Progenitor cell of endocrine pancreas (in vitro differentiated cells): ENCODE measurements around the gene SYT2. TPM values are rescaled to one million over a fixed set of nuclear protein-coding genes. Genes with fewer than 3 reads are reported as not detected.
"Not testable (repeated sequence)": the region's sequence is repeated elsewhere in the genome, so short reads cannot be mapped to it uniquely, and the experiment has no call there.

Experiments used
- DNase-seq: peaks from one replicate; pipeline ENCODE4 v3.0.0; 2021; ENCODE audit warnings: low spot score; ENCODE audit not compliant: unreplicated experiment
- H3K27ac Mint-ChIP-seq: 2 replicates; pipeline ENCODE4 v1.8.0; 2021; ENCODE audit warnings: mild to moderate bottlenecking, moderate library complexity, mixed read lengths
- H3K27me3 Mint-ChIP-seq: 2 replicates; pipeline ENCODE4 v1.8.0; 2021; ENCODE audit warnings: mixed read lengths
- H3K36me3 Mint-ChIP-seq: 2 replicates; pipeline ENCODE4 v1.8.0; 2022; ENCODE audit warnings: mixed read lengths; ENCODE audit not compliant: insufficient read depth
- H3K4me1 Mint-ChIP-seq: 2 replicates; pipeline ENCODE4 v1.8.0; 2021; ENCODE audit warnings: low read depth, mixed read lengths
- H3K4me3 Mint-ChIP-seq: 2 replicates; pipeline ENCODE4 v1.8.0; 2021; ENCODE audit warnings: low read depth, mild to moderate bottlenecking, moderate library complexity, mixed read lengths
- H3K9me3 Mint-ChIP-seq: 2 replicates; pipeline ENCODE4 v1.8.0; 2021; ENCODE audit warnings: low read depth, mixed read lengths
- CTCF ChIP-seq: fragments of 200-600 bp; sonication (generic); IDR thresholded peaks from one replicate; pipeline ENCODE4 v1.5.0; 2021; ENCODE audit warnings: antibody characterized with exemption, mild to moderate bottlenecking; ENCODE audit not compliant: unreplicated experiment
- total RNA-seq: library from RNA; stranded (reverse); gene quantifications from 2 replicates; pipeline ENCODE4 v1.2.1, GENCODE V29; 2021

The SYT2 gene
- total RNA-seq, 1 donor from 2014 or later, result 1.8 TPM

GRCh38 chr1:202638019-202638700, 72.1 kb downstream of the SYT2 start:
- Mint-ChIP-seq H3K36me3 (no peaks in the 10 kb centered on the region), H3K27ac (peak overlapping the region; percentile 51), H3K4me3 (no peak overlapping the region), H3K4me1 (peaks cover 28% of the 10 kb centered on the region), H3K9me3 (no peaks in the 10 kb centered on the region), H3K27me3 (peaks cover 57% of the 10 kb centered on the region)
- no peak for DNase-seq
- TF ChIP-seq CTCF, result no peak

GRCh38 chr1:202637321-202638018, 72.8 kb downstream of the SYT2 start:
- Mint-ChIP-seq H3K27me3 (peaks cover 55% of the 10 kb centered on the region), H3K4me1 (peaks cover 24% of the 10 kb centered on the region)
- DNase-seq, H3K4me3 Mint-ChIP-seq, H3K27ac Mint-ChIP-seq, H3K36me3 Mint-ChIP-seq, H3K9me3 Mint-ChIP-seq: not testable (repeated sequence)

- H3K4me3 Mint-ChIP-seq, H3K9me3 Mint-ChIP-seq, H3K27ac Mint-ChIP-seq, H3K36me3 Mint-ChIP-seq, DNase-seq: not testable (repeated sequence)
- H3K4me1 Mint-ChIP-seq, result peaks cover 24% of the 10 kb centered on the region
- H3K27me3 Mint-ChIP-seq, result peaks cover 51% of the 10 kb centered on the region
Measured at GRCh38 chr1:202636171-202636570, 74.1 kb downstream of the SYT2 start.

- Mint-ChIP-seq H3K27ac (no peak overlapping the region), H3K27me3 (peaks cover 51% of the 10 kb centered on the region)
- no peak for TF ChIP-seq CTCF
Measured at GRCh38 chr1:202632241-202632640, 78.0 kb downstream of the SYT2 start.

GRCh38 chr1:202631076-202631923, 79.0 kb downstream of the SYT2 start:
- peaks cover 51% of the 10 kb centered on the region for H3K27me3 Mint-ChIP-seq
- H3K27ac Mint-ChIP-seq, result no peak overlapping the region

More at GRCh38 chr1:202632241-202632640, 78.0 kb downstream of the SYT2 start:
- no peaks in the 10 kb centered on the region for H3K36me3 Mint-ChIP-seq
- H3K4me3 Mint-ChIP-seq, result no peak overlapping the region
- no peak for DNase-seq
- no peaks in the 10 kb centered on the region for H3K9me3 Mint-ChIP-seq
- H3K4me1 Mint-ChIP-seq, result peaks cover 1% of the 10 kb centered on the region

More at GRCh38 chr1:202631076-202631923, 79.0 kb downstream of the SYT2 start:
- no peak for TF ChIP-seq CTCF
- no peak for DNase-seq
- Mint-ChIP-seq H3K4me3 (no peak overlapping the region), H3K4me1 (no peaks in the 10 kb centered on the region), H3K9me3 (no peaks in the 10 kb centered on the region), H3K36me3 (no peaks in the 10 kb centered on the region)
